ENCODE results near the gene EID2B.

GRCh38 chr19:39502640-39503417 is 29.8 kb downstream of the EID2B start:
- no peak for TF ChIP-seq CTCF (IDR thresholded peaks at IDR 0.05)
- TF ChIP-seq POLR2A (IDR thresholded peaks at IDR 0.05) = no peak
